ENCODE measurements around the gene FKTN.
"Not testable (repeated sequence)": the region's sequence is repeated elsewhere in the genome, so short reads cannot be mapped to it uniquely, and the experiment has no call there.

Gene FKTN

GRCh38 chr9:105557804-105558610, at the start of gene FKTN:
TSS of gene FKTN (plus strand) at chr9:105558131. CDS start at chr9:105575033, 16,902 bp downstream.
- peak; percentile 51 for DNase-seq

DNA sequence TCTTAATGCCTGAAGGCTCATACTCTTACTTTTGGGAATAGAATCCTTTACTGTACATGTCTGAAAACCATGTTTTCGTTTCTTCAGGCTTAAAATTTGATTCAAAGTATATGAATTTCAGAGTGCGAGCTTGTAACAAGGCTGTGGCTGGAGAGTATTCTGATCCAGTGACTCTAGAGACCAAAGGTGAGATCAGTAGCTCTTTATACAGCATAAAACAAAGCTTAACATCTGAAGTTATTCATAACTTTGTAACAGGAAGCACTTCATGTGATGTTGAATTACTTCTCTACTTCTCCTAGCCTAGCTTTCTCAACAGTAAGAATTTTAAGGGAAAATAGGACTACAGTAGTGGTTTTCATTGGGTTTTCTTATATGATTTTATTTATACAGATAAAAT, 49.4 kb upstream of the FKTN start:
- no peak for DNase-seq

DNA sequence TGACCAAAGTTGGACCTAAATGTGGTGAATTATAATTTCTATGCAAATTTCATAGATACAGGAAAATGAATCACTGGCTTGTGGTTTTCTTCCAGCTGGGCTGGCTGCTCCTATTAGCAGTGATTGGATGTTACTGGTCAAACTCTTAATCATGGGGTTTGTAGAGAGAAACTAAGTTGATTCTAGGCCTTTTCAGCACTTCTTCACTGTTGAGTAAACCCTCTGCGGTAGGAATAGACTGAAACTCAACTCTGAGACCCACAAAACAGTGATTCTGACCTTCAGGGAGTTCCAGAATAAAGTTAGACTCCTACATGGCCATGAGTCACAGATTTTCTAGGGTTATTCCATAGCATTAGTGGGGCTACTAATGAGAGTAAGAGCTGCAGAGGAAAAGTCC, 47.9 kb upstream of the FKTN start:
- no peak for DNase-seq

- DNase-seq = no peak
These were observed 46.5 kb upstream of the FKTN start for GRCh38 chr9:105511446-105511845.

DNA sequence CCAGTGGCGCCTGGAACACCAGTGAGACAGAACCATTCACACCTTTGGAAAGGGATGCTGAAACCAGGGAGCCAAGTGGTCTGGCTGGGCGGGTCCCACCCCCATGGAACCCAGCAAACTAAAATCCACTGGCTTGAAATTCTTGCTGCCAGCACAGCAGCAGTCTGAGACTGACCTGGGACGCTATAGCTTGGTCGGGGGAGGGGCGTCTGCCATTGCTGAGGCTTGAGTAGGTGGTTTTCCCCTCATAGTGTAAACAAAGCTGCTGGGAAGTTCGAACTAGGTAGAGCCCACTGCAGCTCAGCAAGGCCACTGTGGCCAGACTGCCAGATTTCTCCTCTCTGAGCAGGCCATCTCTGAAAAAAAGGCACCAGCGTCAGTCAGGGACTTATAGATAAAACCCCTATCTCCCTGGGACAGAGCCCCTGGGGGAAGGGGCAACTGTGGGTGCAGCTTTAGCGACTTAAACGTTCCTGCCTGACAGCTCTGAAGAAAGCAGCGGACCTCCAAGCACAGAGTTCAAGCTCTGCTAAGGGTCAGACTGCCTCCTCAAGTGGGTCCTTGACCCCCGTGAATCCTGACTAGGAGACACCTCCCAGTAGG, 42.0 kb upstream of the FKTN start:
- DNase-seq = no peak

GRCh38 chr9:105519710-105520369, 38.1 kb upstream of the FKTN start:
- DNase-seq = not testable (repeated sequence)

DNA sequence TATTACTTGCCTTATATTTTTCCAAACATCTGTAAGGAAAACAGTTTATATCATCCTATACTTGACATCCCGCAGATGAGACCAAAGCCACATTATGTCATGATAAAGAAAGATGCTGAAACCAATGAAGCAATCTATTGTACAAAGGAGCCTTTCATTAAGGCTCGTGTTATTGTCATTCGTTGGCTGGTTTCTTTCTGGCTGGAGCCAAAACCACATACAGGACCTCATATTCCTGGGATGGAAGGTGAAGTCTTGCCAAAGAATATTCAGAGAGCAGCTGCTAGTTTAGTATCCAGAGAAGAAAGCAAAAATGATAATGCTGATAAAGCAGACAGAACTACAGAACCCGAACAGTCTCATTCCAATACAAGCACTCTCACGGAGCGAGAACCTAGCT, 36.9 kb upstream of the FKTN start:
- not testable (repeated sequence) for DNase-seq

DNA sequence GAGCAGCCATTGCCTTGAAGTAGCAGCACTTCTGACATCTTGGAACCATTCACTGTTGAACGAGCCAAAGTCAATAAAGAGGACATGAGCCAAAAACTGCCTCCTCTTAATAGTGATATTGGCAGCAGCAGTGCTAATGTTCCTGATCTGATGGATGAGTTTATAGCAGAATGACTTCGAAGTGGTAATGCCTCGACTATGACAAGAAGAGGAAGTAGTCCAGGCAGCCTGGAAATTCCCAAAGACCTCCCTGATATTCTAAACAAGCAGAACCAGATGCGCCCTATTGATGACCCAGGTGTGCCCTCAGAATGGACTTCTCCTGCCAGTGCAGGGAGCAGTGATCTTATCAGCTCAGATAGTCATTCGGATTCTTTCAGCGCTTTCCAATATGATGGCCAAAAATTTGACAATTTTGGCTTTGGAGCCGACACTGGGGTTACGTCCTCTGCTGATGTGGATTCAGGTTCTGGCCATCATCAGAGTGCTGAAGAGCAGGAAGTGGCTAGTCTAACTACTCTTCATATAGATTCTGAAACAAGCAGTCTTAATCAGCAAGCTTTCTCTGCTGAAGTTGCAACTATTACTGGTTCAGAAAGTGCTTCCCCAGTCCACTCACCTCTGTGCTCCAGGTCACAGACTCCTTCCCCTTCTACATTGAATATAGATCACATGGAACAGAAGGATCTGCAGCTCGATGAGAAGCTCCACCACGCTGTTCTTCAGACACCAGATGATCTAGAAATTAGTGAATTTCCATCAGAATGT, 35.1 kb upstream of the FKTN start:
- DNase-seq = peak; percentile 62

GRCh38 chr9:105531530-105531929, 26.4 kb upstream of the FKTN start:
- DNase-seq = no peak

DNA sequence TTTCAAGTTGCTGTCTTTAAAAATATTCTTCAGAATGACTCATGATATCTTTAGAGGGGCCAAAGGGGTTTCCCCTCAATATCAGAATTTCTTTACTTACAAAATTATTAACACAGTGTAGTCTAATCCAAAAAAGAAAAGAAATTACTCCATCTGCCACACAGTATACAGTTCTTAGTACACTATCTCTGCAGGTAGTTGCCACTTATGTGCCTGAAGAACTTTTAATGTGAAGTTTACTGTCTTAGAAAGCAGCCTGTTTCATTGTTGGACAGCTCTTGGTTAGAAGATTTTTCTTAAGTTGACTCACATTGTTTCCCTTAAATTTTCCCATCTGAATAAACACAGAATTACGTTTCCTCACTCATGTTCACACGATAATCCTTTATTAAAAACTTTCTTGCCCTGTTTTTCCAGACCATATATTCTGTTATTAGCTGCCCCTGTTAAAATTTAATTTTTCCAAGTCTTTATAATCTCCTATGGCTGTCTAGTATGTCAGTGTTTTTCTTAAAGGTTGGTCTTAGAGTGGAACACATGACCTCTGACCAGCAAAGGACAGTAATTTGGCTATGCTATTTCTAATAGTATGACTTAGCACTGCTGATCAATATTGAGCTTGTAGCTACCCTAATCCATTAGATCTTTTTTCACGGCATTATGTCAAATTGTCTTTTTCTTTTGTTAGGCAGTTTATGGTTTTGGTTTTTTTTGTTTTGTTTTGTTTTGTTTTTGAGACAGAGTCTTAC, 21.8 kb upstream of the FKTN start:
- no peak for DNase-seq

GRCh38 chr9:105539452-105539851, 18.5 kb upstream of the FKTN start:
- no peak for DNase-seq

DNA sequence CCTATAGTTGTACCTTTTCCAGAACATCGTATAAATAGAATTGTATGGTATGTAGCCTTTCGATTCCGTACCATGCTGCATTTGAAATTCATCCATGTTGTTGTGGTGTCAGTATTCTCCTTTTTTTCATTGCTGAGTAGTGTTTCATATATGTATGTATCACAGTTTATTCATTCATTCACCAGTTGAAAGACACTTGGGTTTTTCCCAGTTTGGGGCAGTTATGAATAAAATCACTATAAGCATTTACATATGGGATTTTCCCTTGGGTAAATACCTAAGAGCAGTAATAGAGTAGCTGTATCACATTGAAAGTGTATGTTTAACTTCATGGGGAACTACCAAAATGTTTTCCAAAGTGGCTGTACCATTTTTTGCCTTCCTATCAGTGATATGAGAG, 16.1 kb upstream of the FKTN start:
- DNase-seq = no peak

- DNase-seq = no peak
These were observed 3.9 kb upstream of the FKTN start for GRCh38 chr9:105554042-105554441.

DNA sequence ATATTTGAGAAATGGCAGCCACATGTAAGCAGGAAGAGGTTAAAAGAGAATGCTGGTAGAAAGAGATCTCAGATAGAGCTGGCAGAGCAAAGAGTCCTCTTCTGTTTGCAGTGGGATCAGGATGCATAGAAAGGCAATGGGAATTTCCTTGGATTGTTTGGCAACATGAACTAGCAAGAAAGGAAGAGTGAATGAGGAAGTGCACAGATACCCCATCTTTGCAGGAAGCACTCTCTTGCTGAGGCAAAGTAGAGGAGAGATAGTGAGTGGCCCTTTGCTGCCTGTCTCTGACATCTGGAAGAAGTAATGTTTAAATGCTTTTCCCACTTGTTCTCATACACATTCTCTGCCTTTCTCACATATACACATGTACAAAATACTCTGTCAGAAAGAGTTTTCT, 14.5 kb downstream of the FKTN start:
- no peak for DNase-seq

GRCh38 chr9:105579952-105580351, 22.0 kb downstream of the FKTN start:
- DNase-seq = not testable (repeated sequence)

GRCh38 chr9:105581550-105581949, 23.6 kb downstream of the FKTN start:
- not testable (repeated sequence) for DNase-seq

GRCh38 chr9:105593145-105593544, 35.2 kb downstream of the FKTN start:
- DNase-seq = no peak

DNA sequence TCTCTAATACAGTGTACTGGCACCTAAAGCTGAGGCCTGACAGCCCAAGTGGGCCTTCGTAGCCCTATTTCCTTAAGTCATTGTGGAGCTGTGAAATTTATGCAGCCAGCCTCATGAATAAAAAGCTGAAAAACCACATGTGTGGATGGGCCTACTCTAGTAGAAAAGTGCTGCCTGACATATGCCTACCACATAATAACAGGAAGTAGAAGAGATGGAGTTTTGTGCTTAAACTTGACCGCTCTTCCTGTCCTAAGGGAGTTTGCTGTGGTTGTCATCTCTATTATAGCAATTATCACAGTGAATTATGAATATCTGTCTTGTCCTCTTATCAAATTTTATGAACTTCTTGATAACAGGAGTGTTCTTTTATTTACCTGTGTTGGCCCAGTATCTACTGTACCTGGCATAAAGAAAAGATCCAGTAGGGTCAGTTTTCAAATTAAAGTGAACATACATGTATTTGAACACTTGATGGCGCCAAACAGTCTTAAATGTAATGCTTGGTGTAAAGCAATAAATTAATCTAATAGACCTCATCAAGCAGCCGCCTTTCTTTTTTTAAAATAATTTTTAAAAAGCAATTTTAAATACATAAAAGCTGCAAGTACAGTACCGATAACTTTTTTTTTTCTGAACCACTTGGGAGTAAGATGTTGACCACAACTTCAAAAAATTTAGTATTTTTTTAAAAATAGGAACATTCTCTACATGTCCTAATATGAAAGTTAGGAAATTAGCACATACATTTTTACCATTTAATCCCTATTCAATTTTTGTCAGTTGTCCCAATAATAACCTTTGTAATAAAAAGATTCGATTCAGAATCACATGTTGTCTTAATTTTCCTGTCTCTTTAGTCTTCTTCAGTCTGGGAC, 51.0 kb downstream of the FKTN start:
- DNase-seq = peak; percentile 4

- no peak for DNase-seq
These were observed 63.1 kb downstream of the FKTN start for GRCh38 chr9:105621001-105621400.

GRCh38 chr9:105625088-105625487, 67.2 kb downstream of the FKTN start:
- no peak for DNase-seq

GRCh38 chr9:105632807-105633206, 74.9 kb downstream of the FKTN start:
- no peak for DNase-seq
